Mesendoderm (in vitro differentiated cells): ENCODE results near the gene PCMTD2. TPM values are rescaled to one million over a fixed set of nuclear protein-coding genes. Genes with fewer than 3 reads are reported as not detected.
"Not testable (repeated sequence)": the region's sequence is repeated elsewhere in the genome, so short reads cannot be mapped to it uniquely, and the experiment has no call there.

Experiments used
- DNase-seq: peaks from one replicate; pipeline ENCODE4 v3.0.0; 2013
- H2AK5ac ChIP-seq: 2 replicates; pipeline ENCODE4 v1.6.1; 2013; ENCODE audit warnings: low read length, inconsistent platforms
- H2BK120ac ChIP-seq: 2 replicates; pipeline ENCODE4 v1.6.1; 2013; ENCODE audit warnings: low read depth, mild to moderate bottlenecking, low read length, moderate library complexity, mixed read lengths
- H2BK15ac ChIP-seq: replicated peaks from 2 replicates; pipeline ENCODE4 v1.6.1; 2013; ENCODE audit warnings: low read depth, mild to moderate bottlenecking, moderate library complexity
- H2BK5ac ChIP-seq: 2 replicates; pipeline ENCODE4 v1.6.1; 2013; ENCODE audit warnings: low read length, inconsistent platforms
- H3K18ac ChIP-seq: 2 replicates; pipeline ENCODE4 v1.6.1; 2013; ENCODE audit warnings: mild to moderate bottlenecking, low read length, mixed read lengths
- H3K23ac ChIP-seq: one replicate; pipeline ENCODE4 v1.6.1; 2013; ENCODE audit warnings: low read length
- H3K27ac ChIP-seq: 2 replicates; pipeline ENCODE4 v1.5.1; 2013; ENCODE audit warnings: low read depth, mild to moderate bottlenecking, inconsistent platforms, low read length, moderate library complexity
- H3K27me3 ChIP-seq: 2 replicates; pipeline ENCODE4 v1.6.1; 2013; ENCODE audit warnings: low read length, control low read depth, mild to moderate bottlenecking, inconsistent platforms; ENCODE audit not compliant: insufficient read depth, poor library complexity
- H3K36me3 ChIP-seq: 2 replicates; pipeline ENCODE4 v1.6.1; 2013; ENCODE audit warnings: low read length, inconsistent platforms; ENCODE audit not compliant: control insufficient read depth, insufficient read depth
- H3K4ac ChIP-seq: one replicate; pipeline ENCODE4 v1.6.1; 2013; ENCODE audit warnings: low read depth, mild to moderate bottlenecking, low read length, moderate library complexity
- H3K4me1 ChIP-seq: 2 replicates; pipeline ENCODE4 v1.6.1; 2013; ENCODE audit warnings: low read depth, low read length, inconsistent platforms; ENCODE audit not compliant: control insufficient read depth
- H3K4me2 ChIP-seq: 2 replicates; pipeline ENCODE4 v1.6.1; 2013; ENCODE audit warnings: low read length
- H3K4me3 ChIP-seq: 2 replicates; pipeline ENCODE4 v1.5.1; 2013; ENCODE audit warnings: mild to moderate bottlenecking, low read length
- H3K56ac ChIP-seq: one replicate; pipeline ENCODE4 v1.6.1; 2013; ENCODE audit warnings: low read length
- H3K79me1 ChIP-seq: 2 replicates; pipeline ENCODE4 v1.6.1; 2013; ENCODE audit warnings: low read length, inconsistent platforms
- H3K79me2 ChIP-seq: 2 replicates; pipeline ENCODE4 v1.6.1; 2013; ENCODE audit warnings: mild to moderate bottlenecking, low read length; ENCODE audit not compliant: control insufficient read depth, insufficient read depth
- H3K9ac ChIP-seq: 2 replicates; pipeline ENCODE4 v1.6.1; 2013; ENCODE audit warnings: low read length, inconsistent platforms
- H4K5ac ChIP-seq: one replicate; pipeline ENCODE4 v1.6.1; 2013; ENCODE audit warnings: low read length
- H4K8ac ChIP-seq: one replicate; pipeline ENCODE4 v1.6.1; 2013; ENCODE audit warnings: low read depth, mild to moderate bottlenecking, control low read depth, low read length, moderate library complexity
- WGBS: extraction: QIAGEN DNeasy Blood & Tissue Kit; methylation state at CpG from one replicate; pipeline ENCODE4 v1.1.7; 2013; ENCODE audit warnings: low lambda C conversion rate, missing lambda C conversion rate; ENCODE audit not compliant: insufficient coverage; ENCODE audit errors: extremely low coverage; 5-methylcytosine and 5-hydroxymethylcytosine counted together
- small RNA-seq: library from polyadenylated mRNA; stranded (forward); fragments of <200 nt; extraction: miRNeasy Mini kit (QIAGEN cat#:217004); gene quantifications from one replicate; pipeline ENCODE3, GENCODE V24; 2013; ENCODE audit not compliant: insufficient read depth

PCMTD2 gene

GRCh38 chr20:64316415-64317083 lies 61.0 kb downstream of the PCMTD2 start:
- H3K56ac ChIP-seq, H3K18ac ChIP-seq, H3K23ac ChIP-seq, H3K27ac ChIP-seq, H4K5ac ChIP-seq, H3K4me2 ChIP-seq, H3K79me1 ChIP-seq, H2BK120ac ChIP-seq, H3K4ac ChIP-seq, H3K79me2 ChIP-seq, H3K4me3 ChIP-seq, H3K27me3 ChIP-seq, DNase-seq, H2AK5ac ChIP-seq, H3K9ac ChIP-seq, H3K4me1 ChIP-seq, H4K8ac ChIP-seq, H2BK15ac ChIP-seq, H3K36me3 ChIP-seq, H2BK5ac ChIP-seq: not testable (repeated sequence)
- no CpG with 5 or more reads among the region's 87 CpGs for WGBS

GRCh38 chr20:64317331-64317730 lies 61.8 kb downstream of the PCMTD2 start:
- not testable (repeated sequence) for DNase-seq, H2BK5ac ChIP-seq, H3K9ac ChIP-seq, H3K36me3 ChIP-seq, H3K79me2 ChIP-seq, H3K27me3 ChIP-seq, H3K4me3 ChIP-seq, H2BK15ac ChIP-seq, H3K27ac ChIP-seq, H4K5ac ChIP-seq, H3K56ac ChIP-seq, H3K4ac ChIP-seq, H3K23ac ChIP-seq, H3K79me1 ChIP-seq, H3K4me1 ChIP-seq, H2AK5ac ChIP-seq, H3K18ac ChIP-seq, H3K4me2 ChIP-seq, H2BK120ac ChIP-seq, H4K8ac ChIP-seq
- WGBS: no CpG with 5 or more reads among the region's 15 CpGs

GRCh38 chr20:64318056-64318455 lies 62.5 kb downstream of the PCMTD2 start:
- not testable (repeated sequence) for H3K4me3 ChIP-seq, H2BK5ac ChIP-seq, H3K4me2 ChIP-seq, H4K5ac ChIP-seq, H3K4me1 ChIP-seq, H3K27me3 ChIP-seq, H3K4ac ChIP-seq, H3K23ac ChIP-seq, H3K79me2 ChIP-seq, H4K8ac ChIP-seq, H3K36me3 ChIP-seq, DNase-seq, H3K18ac ChIP-seq, H3K56ac ChIP-seq, H2AK5ac ChIP-seq, H2BK120ac ChIP-seq, H3K79me1 ChIP-seq, H3K27ac ChIP-seq, H3K9ac ChIP-seq, H2BK15ac ChIP-seq
- no CpG with 5 or more reads among the region's 8 CpGs for WGBS

- not testable (repeated sequence) for H3K27ac ChIP-seq, H3K9ac ChIP-seq, H4K8ac ChIP-seq, H3K4me3 ChIP-seq, H2AK5ac ChIP-seq, H3K79me2 ChIP-seq, H2BK15ac ChIP-seq, DNase-seq, H2BK120ac ChIP-seq, H4K5ac ChIP-seq, H3K36me3 ChIP-seq, H3K56ac ChIP-seq, H3K79me1 ChIP-seq, H3K4me2 ChIP-seq, H3K23ac ChIP-seq, H3K27me3 ChIP-seq, H2BK5ac ChIP-seq, H3K18ac ChIP-seq, H3K4ac ChIP-seq, H3K4me1 ChIP-seq
- no CpG with 5 or more reads among the region's 7 CpGs for whole genome bisulfite sequencing
Measured at GRCh38 chr20:64322031-64322789, 66.7 kb downstream of the PCMTD2 start.

Small RNA genes within 50 kb of the gene (small RNA-seq; reads per million reads assigned to genes)
- not detected for gene AL137028.2
